Posterior cingulate gyrus (tissue), 11 donors: ENCODE results near the gene STAB1.

Experiments
- DNase-seq, 10 donors: peaks; one replicate each; pipeline versions ENCODE4 v3.0.0 to v3.0.0-alpha.2; 2020 to 2021; ENCODE audit warnings: mixed read lengths in 3 of 10
- intact Hi-C: fragments of 100-400 bp; cut with DNase I; formaldehyde crosslinking; loops from one replicate; pipeline ENCODE4 v1.15.1; 2023

STAB1 gene

GRCh38 chr3:52532838-52533622 is 37.9 kb downstream of the STAB1 start:
- intact Hi-C loops: no loop called here
- DNase-seq: peak in 5 of 10 donors; percentile 6 to 85 (median 69)

- DNase-seq: peak in 9 of 10 donors; percentile 24 to 94 (median 59)
- intact Hi-C loops: no loop called here
These were observed 38.6 kb downstream of the STAB1 start, which contains the start of gene NT5DC2 for GRCh38 chr3:52533623-52534280. Gene NT5DC2 (minus strand): TSS chr3:52533857. CDS start chr3:52533737, 120 bp downstream.

- intact Hi-C loops: no loop called here
- DNase-seq: peak in 4 of 10 donors; percentile 8 to 86 (median 71)
These were observed 39.4 kb downstream of the STAB1 start for GRCh38 chr3:52534281-52535183.

GRCh38 chr3:52535411-52536111 is 40.4 kb downstream of the STAB1 start:
- intact Hi-C loops: loop anchor here (2.0 kb wide), 3 partner anchors 61 to 149 kb away; partner anchors contain the start of gene PBRM1
- peak in 2 of 10 donors; percentile 31 to 48 for DNase-seq

- intact Hi-C loops: loop anchor here (2.0 kb wide), 3 partner anchors 61 to 149 kb away; partner anchors contain the start of gene PBRM1
These were observed 40.9 kb downstream of the STAB1 start for GRCh38 chr3:52536112-52536368.

GRCh38 chr3:52536369-52537164 is 41.4 kb downstream of the STAB1 start, which contains the start of gene UQCC5:
Gene UQCC5 (plus strand): TSS chr3:52536605. CDS start chr3:52536756, 151 bp downstream.
- intact Hi-C loops: loop anchor here (2.0 kb wide), 3 partner anchors 60 to 148 kb away; partner anchors contain the start of gene PBRM1
- peak; percentile 94 to 100 (median 96) for DNase-seq

More at GRCh38 chr3:52536112-52536368, 40.9 kb downstream of the STAB1 start:
- DNase-seq: no peak

GRCh38 chr3:52537165-52537620 is 42.1 kb downstream of the STAB1 start:
- no peak for DNase-seq
- intact Hi-C loops: loop anchor here (2.0 kb wide), 3 partner anchors 60 to 148 kb away; partner anchors contain the start of gene PBRM1

- peak in 3 of 10 donors; percentile 1 to 44 (median 5) for DNase-seq
- intact Hi-C loops: loop anchor here (2.0 kb wide), 3 partner anchors 59 to 147 kb away; partner anchors contain the start of gene PBRM1
These were observed 42.7 kb downstream of the STAB1 start for GRCh38 chr3:52537726-52538421.

- intact Hi-C loops: no loop called here
- peak in 1 of 10 donors; percentile 28 for DNase-seq
These were observed 44.0 kb downstream of the STAB1 start for GRCh38 chr3:52539010-52539653.

- no peak for DNase-seq
- intact Hi-C loops: no loop called here
These were observed 45.9 kb downstream of the STAB1 start for GRCh38 chr3:52541050-52541449.

GRCh38 chr3:52544937-52545336 is 49.8 kb downstream of the STAB1 start:
- intact Hi-C loops: no loop called here
- peak in 1 of 10 donors; percentile 65 for DNase-seq

GRCh38 chr3:52546111-52546901 is 51.2 kb downstream of the STAB1 start:
- intact Hi-C loops: no loop called here
- DNase-seq: no peak

- no peak for DNase-seq
- intact Hi-C loops: no loop called here
These were observed 52.0 kb downstream of the STAB1 start for GRCh38 chr3:52547143-52547542.

GRCh38 chr3:52551118-52551517 is 56.0 kb downstream of the STAB1 start:
- no peak for DNase-seq
- intact Hi-C loops: no loop called here

- intact Hi-C loops: no loop called here
- no peak for DNase-seq
These were observed 57.0 kb downstream of the STAB1 start for GRCh38 chr3:52552089-52552488.

- intact Hi-C loops: no loop called here
These were observed 59.1 kb downstream of the STAB1 start for GRCh38 chr3:52554026-52554755.

More at GRCh38 chr3:52554026-52554755, 59.1 kb downstream of the STAB1 start:
- peak in 1 of 10 donors; percentile 67 for DNase-seq
